Endothelial cell (in vitro differentiated cells): ENCODE measurements around the gene PRR23E. TPM values are rescaled to one million over a fixed set of nuclear protein-coding genes. Genes with fewer than 3 reads are reported as not detected.

ENCODE experiments used
- DNase-seq: peaks from one replicate; pipeline ENCODE4 v3.0.0; 2021; ENCODE audit warnings: low spot score
- H3K27ac Mint-ChIP-seq: one replicate; pipeline ENCODE4 v1.8.0; 2021; ENCODE audit warnings: mixed read lengths, inconsistent platforms; ENCODE audit not compliant: unreplicated experiment
- H3K27me3 Mint-ChIP-seq: one replicate; pipeline ENCODE4 v1.8.0; 2021; ENCODE audit warnings: mild to moderate bottlenecking, moderate library complexity, mixed read lengths, inconsistent platforms; ENCODE audit not compliant: unreplicated experiment
- H3K36me3 Mint-ChIP-seq: one replicate; pipeline ENCODE4 v1.8.0; 2021; ENCODE audit warnings: mild to moderate bottlenecking, low read depth, mixed read lengths, inconsistent platforms; ENCODE audit not compliant: unreplicated experiment
- H3K4me1 Mint-ChIP-seq: one replicate; pipeline ENCODE4 v1.8.0; 2021; ENCODE audit warnings: mild to moderate bottlenecking, mixed read lengths, inconsistent platforms; ENCODE audit not compliant: unreplicated experiment
- H3K4me3 Mint-ChIP-seq: one replicate; pipeline ENCODE4 v1.8.0; 2021; ENCODE audit warnings: mild to moderate bottlenecking, mixed read lengths, inconsistent platforms; ENCODE audit not compliant: unreplicated experiment
- H3K9me3 Mint-ChIP-seq: one replicate; pipeline ENCODE4 v1.8.0; 2021; ENCODE audit warnings: mixed read lengths, inconsistent platforms; ENCODE audit not compliant: unreplicated experiment
- CTCF ChIP-seq: fragments of 200-600 bp; sonication (generic); IDR thresholded peaks from one replicate; pipeline ENCODE4 v1.5.0; 2021; ENCODE audit warnings: antibody characterized with exemption; ENCODE audit not compliant: unreplicated experiment
- total RNA-seq: library from RNA; stranded (reverse); fragmentation: NEBNext Ultra II Directional; extraction: Animal tissue kit (Norgen Biotek cat#: 25700); gene quantifications from one replicate; pipeline ENCODE4 v1.2.1, GENCODE V29; 2021; ENCODE audit not compliant: unreplicated experiment

The PRR23E gene
- total RNA-seq, 1 donor from 2014 or later, result not detected

- H3K27me3 Mint-ChIP-seq, result peaks cover 6% of the 10 kb centered on the region
Observed at GRCh38 chr3:127167315-127168043, 25.5 kb upstream of the PRR23E start.

GRCh38 chr3:127168271-127168670 is 24.7 kb upstream of the PRR23E start:
- Mint-ChIP-seq H3K4me1 (peaks cover 11% of the 10 kb centered on the region), H3K4me3 (no peak overlapping the region), H3K27ac (no peak overlapping the region), H3K36me3 (no peaks in the 10 kb centered on the region), H3K9me3 (no peaks in the 10 kb centered on the region), H3K27me3 (peaks cover 12% of the 10 kb centered on the region)
- no peak for TF ChIP-seq CTCF
- DNase-seq, result no peak

More at GRCh38 chr3:127167315-127168043, 25.5 kb upstream of the PRR23E start:
- Mint-ChIP-seq H3K4me3 (no peak overlapping the region), H3K27ac (no peak overlapping the region), H3K36me3 (no peaks in the 10 kb centered on the region), H3K9me3 (no peaks in the 10 kb centered on the region), H3K4me1 (peaks cover 6% of the 10 kb centered on the region)
- TF ChIP-seq CTCF, result no peak
- DNase-seq, result no peak

- H3K27ac Mint-ChIP-seq, result no peak overlapping the region
- no peak for DNase-seq
Observed at GRCh38 chr3:127170814-127171213, 22.1 kb upstream of the PRR23E start.

GRCh38 chr3:127171320-127171719 is 21.6 kb upstream of the PRR23E start:
- no peaks in the 10 kb centered on the region for H3K36me3 Mint-ChIP-seq
- H3K9me3 Mint-ChIP-seq, result no peaks in the 10 kb centered on the region
- no peak for TF ChIP-seq CTCF
- no peak overlapping the region for H3K27ac Mint-ChIP-seq
- no peak overlapping the region for H3K4me3 Mint-ChIP-seq
- peaks cover 11% of the 10 kb centered on the region for H3K4me1 Mint-ChIP-seq
- peaks cover 11% of the 10 kb centered on the region for H3K27me3 Mint-ChIP-seq
- DNase-seq, result no peak

More at GRCh38 chr3:127170814-127171213, 22.1 kb upstream of the PRR23E start:
- Mint-ChIP-seq H3K27me3 (peaks cover 11% of the 10 kb centered on the region), H3K9me3 (no peaks in the 10 kb centered on the region), H3K4me1 (peaks cover 11% of the 10 kb centered on the region), H3K4me3 (no peak overlapping the region), H3K36me3 (no peaks in the 10 kb centered on the region)
- TF ChIP-seq CTCF, result no peak

- no peaks in the 10 kb centered on the region for H3K9me3 Mint-ChIP-seq
- TF ChIP-seq CTCF, result no peak
- H3K4me3 Mint-ChIP-seq, result no peak overlapping the region
- peaks cover 11% of the 10 kb centered on the region for H3K27me3 Mint-ChIP-seq
- DNase-seq, result no peak
- peaks cover 13% of the 10 kb centered on the region for H3K4me1 Mint-ChIP-seq
- no peak overlapping the region for H3K27ac Mint-ChIP-seq
- H3K36me3 Mint-ChIP-seq, result no peaks in the 10 kb centered on the region
Observed at GRCh38 chr3:127171721-127172120, 21.2 kb upstream of the PRR23E start.
